Middle frontal gyrus (tissue), 1 donor: ENCODE measurements around the gene CASP8AP2.
"Not testable (repeated sequence)": the region's sequence is repeated elsewhere in the genome, so short reads cannot be mapped to it uniquely, and the experiment has no call there.

Experiments
- DNase-seq: peaks from one replicate; pipeline ENCODE4 v3.0.0-alpha.2; 2015; ENCODE audit warnings: low spot score; ENCODE audit errors: extremely low spot score

Gene CASP8AP2

DNA sequence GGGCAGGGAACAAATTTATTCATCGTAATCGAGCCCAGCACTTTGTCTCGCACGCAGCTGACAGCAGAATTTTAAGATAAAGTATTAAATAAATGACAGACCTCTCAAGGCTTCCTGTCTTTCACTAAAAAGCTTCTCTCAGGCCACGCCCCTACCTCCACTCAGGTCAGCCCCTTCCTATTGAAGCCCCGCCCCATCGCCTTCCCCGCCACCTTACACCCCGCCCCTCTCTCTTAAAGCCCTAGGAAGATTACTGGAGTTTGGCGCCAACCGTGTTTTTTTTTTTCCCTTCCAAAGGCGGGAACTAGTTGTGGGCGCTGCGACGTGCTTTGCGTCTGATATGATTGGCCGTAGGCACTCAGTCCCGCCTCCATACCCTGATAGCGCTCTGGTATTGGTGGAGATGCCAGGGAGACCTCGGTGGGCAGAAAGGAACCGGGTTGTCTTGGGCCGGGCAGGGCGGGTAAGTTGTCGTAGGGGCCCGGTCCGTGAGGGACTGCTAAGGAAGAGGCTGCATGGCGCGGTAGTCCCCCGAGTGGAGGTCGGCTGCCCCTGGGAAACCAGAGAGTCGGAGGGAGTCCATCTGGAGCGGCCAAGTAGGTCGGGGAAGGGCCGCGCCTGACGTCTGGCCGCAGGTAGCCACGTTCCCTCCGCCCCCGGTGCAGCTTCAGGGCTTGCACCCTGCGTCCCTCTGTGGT is at the start of gene CASP8AP2:
TSS of gene CASP8AP2 (plus strand) at position 409 of the 698 bp plus-strand sequence.
- DNase-seq: peak; percentile 96

GRCh38 chr6:89781070-89782034 is 48.3 kb upstream of the CASP8AP2 start:
- DNase-seq: no peak

DNA sequence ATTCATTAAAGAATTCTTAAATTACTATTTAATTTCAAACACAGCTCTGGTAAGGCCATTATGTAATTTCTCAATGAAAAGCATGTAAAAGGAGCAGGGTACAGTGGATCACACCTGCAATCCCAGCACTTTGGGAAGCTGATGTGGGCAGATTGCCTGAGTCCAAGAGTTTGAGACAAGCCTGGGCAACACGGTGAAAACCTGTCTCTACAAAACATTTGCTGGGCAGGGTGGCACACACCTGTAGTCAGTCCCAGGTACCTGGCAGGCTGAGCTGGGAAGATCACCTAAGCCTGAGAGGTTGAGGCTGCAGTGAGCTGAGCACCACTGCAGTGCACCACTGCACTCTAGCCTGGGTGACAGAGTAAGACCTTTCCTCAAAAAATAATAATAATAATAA is 47.5 kb upstream of the CASP8AP2 start:
- no peak for DNase-seq

- DNase-seq: not testable (repeated sequence)
Observed at GRCh38 chr6:89783293-89783692, 46.4 kb upstream of the CASP8AP2 start.

DNA sequence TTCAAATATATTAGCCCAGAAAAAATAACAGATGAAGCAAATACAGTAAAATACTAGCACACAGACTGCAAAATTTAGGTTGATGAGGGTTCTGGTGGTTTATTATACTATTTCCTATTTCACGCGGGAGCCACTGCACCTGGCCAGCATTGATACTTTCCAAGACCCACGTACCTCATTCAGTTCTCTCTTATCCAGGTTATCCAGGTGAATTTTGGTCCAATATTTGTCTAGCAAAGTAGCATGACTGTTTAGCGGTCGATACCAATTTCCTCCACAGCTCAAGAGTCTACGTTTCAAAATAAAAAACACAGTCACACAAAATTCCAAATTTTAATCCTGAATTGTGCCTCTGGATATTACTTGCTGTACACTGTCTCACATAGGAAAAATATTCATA is 44.8 kb upstream of the CASP8AP2 start:
- no peak for DNase-seq

- DNase-seq: no peak
Observed at GRCh38 chr6:89786970-89787369, 42.7 kb upstream of the CASP8AP2 start.

- no peak for DNase-seq
Observed at GRCh38 chr6:89787660-89788328, 41.9 kb upstream of the CASP8AP2 start.

DNA sequence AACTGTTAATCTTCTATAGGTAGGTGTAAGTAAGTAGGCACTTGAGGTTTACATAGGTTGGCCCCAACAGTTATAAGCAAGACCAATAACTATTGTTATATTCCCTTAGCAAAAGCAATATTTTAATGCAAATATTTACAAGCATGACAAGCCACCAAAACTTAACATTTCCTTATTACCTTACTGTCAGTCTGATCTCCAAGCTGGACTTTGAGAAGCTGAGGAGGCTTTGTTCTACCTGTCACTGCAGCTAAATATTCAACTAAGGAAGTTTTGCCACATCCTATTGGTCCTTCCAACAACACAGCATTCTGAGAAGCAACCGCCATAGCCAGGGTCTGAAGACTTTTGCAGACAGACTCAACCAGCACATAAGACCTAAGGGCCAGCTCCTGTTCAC is 39.7 kb upstream of the CASP8AP2 start:
- no peak for DNase-seq

- no peak for DNase-seq
Observed at GRCh38 chr6:89790403-89790802, 39.3 kb upstream of the CASP8AP2 start.

DNA sequence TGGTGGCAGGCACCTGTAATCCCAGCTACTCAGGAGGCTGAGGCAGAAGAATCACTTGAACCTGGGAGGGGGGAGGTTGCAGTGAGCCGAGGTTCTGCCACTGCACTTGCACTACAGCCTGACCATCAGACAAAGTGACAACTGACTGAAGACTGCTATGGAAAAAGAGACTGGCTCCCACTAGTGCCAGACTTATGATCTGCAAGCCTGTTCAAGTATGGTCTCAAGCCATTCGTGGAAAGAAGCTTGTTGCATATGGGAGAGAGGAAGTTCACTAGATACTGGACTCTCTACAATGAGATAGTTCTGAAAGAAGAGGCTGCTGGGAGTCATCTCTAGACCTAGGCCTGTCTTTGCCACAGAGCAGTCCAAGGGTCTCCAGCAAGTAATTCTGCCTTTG is 36.8 kb upstream of the CASP8AP2 start:
- no peak for DNase-seq

- no peak for DNase-seq
Observed at GRCh38 chr6:89793586-89793985, 36.1 kb upstream of the CASP8AP2 start.

GRCh38 chr6:89794324-89794723 is 35.4 kb upstream of the CASP8AP2 start:
- no peak for DNase-seq

DNA sequence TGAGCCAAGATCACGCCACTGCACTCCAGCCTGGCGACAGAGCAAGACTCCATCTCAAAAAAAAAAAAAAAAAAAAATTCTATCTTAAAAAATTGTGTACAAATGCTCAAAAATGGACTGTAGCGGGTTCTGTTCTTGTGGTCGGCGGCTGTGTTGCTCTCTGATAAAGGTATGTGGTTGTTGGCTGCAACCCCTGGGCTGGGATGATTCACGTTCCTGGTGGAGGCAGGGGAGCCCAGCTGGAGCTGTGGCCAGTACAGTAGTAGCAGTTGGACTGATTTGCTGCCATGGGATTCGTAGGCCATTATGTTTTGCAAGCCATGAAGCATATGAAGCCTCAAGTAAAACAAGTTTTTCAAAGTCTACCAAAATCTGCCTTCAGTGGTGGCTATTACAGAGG is 32.4 kb upstream of the CASP8AP2 start:
- no peak for DNase-seq

GRCh38 chr6:89799096-89799495 is 30.6 kb upstream of the CASP8AP2 start:
- no peak for DNase-seq

- DNase-seq: no peak
Observed at GRCh38 chr6:89799756-89800155, 29.9 kb upstream of the CASP8AP2 start.

- no peak for DNase-seq
Observed at GRCh38 chr6:89803271-89803670, 26.4 kb upstream of the CASP8AP2 start.

DNA sequence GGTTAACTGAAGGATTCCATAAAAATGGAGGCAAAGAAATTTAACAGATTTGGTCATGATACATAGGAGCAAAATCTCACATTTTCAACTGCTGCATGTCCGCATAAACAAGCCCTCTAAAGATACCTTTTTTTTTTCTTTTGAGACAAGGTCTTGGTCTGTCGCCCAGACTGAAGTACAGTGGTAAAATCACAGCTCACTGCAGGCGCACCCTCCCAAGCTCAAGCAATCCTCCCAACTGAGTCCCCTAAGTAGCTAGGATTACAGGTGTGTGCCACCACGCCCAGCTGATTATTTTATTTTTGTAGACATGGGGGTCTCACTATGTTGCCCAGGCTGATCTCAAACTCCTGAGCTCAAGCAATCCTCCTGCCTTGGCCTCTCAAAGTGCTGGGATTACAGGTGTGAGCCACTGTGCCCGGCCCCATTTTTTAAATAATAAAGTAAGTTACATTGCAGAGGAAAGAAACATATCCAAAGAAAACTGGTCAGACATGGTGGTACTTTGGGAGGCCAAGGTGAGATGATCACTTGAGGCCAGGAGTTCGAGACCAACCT is 23.8 kb upstream of the CASP8AP2 start:
- no peak for DNase-seq

DNA sequence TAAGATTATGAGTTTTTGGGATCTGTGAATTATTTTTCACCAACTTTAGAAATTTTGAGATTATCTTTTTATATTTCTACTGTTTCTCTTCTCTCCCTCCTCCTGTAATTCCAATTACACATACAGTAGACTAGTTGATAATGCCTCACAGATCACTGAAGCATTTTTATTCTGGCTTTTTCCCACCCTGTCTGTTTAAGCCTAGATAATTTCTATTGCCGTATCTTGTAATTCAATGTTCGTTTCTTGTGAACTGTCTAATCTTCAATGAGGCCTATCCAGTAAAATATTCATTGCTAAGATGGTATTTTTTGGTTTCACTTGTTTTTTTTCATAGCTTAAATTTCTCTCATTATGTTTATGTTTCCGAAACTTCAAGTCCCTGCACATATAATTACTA is 22.1 kb upstream of the CASP8AP2 start:
- DNase-seq: no peak

DNA sequence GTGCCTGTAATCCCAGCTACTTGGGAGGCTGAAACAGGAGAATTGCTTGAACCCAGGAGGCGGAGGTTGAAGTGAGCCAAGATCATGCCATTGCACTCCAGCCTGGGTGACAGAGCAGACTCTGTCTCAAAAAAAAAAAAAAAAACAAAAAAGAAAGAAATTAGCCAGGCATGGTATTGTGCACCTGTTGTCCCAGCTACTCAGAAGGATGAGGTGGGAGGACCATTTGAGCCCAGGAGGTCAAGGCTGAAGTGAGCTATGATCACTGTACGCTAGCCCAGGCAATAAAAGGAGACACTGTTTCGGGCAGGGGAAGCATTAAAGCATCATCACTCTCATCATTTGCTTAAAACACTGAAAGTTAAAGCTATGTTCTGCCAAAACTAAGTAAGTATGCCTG is 16.3 kb upstream of the CASP8AP2 start:
- DNase-seq: not testable (repeated sequence)

- no peak for DNase-seq
Observed at GRCh38 chr6:89817481-89817880, 12.2 kb upstream of the CASP8AP2 start.

DNA sequence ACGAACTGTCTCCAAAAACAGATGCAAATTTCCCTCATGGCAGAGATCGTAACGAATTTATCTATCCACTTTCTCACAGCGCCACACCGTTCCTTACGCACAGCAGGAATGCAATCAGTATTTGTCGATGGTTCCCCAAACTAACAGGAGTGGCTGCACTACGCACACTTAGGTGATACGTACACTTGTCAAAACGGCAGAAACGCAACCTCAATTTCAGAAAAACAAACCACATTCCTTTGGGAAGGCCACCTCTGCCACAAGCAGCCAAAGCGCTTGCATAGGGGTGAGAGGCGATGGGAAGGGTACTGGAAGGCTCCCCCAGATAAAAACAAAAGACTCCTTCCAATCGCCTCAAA is 10.7 kb upstream of the CASP8AP2 start:
- DNase-seq: no peak
